ENCODE data around the gene GATAD2A. TPM values are rescaled to one million over a fixed set of nuclear protein-coding genes. Genes with fewer than 3 reads are reported as not detected.

Gene GATAD2A
- total and polyA plus RNA-seq, 9 of the 15 experiments (the other 6 are each of a cell fraction or from before 2014, with no cell fraction given), result 2.4 to 226 (median 44.2) TPM

DNA sequence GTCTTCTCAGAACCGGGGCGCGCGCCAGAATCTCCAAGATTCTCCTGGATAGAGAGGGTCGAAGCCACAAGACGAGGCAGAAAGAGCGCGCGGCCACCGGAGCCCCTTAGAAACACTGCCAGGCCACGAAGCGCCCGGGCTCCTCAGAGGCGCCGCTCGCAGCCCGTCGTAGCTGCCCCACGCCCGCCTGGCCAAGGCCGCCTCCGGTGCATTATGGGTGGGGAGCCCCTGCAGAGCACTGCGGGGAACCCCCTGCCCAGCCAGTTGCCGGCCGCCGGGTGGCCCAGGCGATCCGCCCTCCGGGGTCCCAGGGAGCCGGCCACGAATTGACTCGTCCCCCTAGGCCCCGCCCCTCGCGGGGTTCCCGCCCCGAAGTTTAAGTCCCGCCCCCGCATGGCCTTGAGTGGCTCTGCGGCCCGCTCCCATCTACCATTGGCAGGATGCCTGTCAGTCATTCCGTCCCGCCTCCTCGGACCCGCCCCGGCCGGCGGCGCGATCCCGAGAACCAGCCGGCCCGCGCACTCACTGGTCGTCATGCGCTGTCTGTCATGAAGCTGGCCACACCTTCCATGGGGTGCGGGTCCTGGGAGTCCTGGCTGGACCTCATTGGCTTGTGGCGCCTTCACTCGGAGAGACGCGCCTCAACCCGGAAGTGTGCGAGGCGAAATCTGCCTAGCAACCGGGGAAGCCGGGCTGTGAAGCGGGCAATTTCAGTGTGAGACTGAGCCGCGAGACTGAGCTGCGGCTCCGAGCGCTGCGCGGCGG is 20.2 kb upstream of the GATAD2A start (continued):
- TF ChIP-seq ZNF134 (CRISPR knock-in tag; conservative IDR thresholded peaks at IDR 0.05), result peak; percentile 41; the same call in 1 of the 2 replicates
- TF ChIP-seq, protein P1, sequence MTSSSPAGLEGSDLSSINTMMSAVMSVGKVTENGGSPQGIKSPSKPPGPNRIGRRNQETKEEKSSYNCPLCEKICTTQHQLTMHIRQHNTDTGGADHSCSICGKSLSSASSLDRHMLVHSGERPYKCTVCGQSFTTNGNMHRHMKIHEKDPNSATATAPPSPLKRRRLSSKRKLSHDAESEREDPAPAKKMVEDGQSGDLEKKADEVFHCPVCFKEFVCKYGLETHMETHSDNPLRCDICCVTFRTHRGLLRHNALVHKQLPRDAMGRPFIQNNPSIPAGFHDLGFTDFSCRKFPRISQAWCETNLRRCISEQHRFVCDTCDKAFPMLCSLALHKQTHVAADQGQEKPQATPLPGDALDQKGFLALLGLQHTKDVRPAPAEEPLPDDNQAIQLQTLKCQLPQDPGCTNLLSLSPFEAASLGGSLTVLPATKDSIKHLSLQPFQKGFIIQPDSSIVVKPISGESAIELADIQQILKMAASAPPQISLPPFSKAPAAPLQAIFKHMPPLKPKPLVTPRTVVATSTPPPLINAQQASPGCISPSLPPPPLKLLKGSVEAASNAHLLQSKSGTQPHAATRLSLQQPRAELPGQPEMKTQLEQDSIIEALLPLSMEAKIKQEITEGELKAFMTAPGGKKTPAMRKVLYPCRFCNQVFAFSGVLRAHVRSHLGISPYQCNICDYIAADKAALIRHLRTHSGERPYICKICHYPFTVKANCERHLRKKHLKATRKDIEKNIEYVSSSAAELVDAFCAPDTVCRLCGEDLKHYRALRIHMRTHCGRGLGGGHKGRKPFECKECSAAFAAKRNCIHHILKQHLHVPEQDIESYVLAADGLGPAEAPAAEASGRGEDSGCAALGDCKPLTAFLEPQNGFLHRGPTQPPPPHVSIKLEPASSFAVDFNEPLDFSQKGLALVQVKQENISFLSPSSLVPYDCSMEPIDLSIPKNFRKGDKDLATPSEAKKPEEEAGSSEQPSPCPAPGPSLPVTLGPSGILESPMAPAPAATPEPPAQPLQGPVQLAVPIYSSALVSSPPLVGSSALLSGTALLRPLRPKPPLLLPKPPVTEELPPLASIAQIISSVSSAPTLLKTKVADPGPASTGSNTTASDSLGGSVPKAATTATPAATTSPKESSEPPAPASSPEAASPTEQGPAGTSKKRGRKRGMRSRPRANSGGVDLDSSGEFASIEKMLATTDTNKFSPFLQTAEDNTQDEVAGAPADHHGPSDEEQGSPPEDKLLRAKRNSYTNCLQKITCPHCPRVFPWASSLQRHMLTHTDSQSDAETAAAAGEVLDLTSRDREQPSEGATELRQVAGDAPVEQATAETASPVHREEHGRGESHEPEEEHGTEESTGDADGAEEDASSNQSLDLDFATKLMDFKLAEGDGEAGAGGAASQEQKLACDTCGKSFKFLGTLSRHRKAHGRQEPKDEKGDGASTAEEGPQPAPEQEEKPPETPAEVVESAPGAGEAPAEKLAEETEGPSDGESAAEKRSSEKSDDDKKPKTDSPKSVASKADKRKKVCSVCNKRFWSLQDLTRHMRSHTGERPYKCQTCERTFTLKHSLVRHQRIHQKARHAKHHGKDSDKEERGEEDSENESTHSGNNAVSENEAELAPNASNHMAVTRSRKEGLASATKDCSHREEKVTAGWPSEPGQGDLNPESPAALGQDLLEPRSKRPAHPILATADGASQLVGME (CRISPR knock-in tag; IDR thresholded peaks at IDR 0.05), result peak; percentile 77; the same call in 1 of the 2 replicates
- no peak for TF ChIP-seq HEY1 (CRISPR knock-in tag; IDR thresholded peaks at IDR 0.05; ENCODE audit: borderline replicate concordance)
- no peak for TF ChIP-seq CAMTA2 (CRISPR knock-in tag; conservative IDR thresholded peaks at IDR 0.05)
- TF ChIP-seq, protein P2, sequence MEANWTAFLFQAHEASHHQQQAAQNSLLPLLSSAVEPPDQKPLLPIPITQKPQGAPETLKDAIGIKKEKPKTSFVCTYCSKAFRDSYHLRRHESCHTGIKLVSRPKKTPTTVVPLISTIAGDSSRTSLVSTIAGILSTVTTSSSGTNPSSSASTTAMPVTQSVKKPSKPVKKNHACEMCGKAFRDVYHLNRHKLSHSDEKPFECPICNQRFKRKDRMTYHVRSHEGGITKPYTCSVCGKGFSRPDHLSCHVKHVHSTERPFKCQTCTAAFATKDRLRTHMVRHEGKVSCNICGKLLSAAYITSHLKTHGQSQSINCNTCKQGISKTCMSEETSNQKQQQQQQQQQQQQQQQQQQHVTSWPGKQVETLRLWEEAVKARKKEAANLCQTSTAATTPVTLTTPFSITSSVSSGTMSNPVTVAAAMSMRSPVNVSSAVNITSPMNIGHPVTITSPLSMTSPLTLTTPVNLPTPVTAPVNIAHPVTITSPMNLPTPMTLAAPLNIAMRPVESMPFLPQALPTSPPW (CRISPR knock-in tag; IDR thresholded peaks at IDR 0.05), result peak; percentile 67
- TF ChIP-seq, protein P3, sequence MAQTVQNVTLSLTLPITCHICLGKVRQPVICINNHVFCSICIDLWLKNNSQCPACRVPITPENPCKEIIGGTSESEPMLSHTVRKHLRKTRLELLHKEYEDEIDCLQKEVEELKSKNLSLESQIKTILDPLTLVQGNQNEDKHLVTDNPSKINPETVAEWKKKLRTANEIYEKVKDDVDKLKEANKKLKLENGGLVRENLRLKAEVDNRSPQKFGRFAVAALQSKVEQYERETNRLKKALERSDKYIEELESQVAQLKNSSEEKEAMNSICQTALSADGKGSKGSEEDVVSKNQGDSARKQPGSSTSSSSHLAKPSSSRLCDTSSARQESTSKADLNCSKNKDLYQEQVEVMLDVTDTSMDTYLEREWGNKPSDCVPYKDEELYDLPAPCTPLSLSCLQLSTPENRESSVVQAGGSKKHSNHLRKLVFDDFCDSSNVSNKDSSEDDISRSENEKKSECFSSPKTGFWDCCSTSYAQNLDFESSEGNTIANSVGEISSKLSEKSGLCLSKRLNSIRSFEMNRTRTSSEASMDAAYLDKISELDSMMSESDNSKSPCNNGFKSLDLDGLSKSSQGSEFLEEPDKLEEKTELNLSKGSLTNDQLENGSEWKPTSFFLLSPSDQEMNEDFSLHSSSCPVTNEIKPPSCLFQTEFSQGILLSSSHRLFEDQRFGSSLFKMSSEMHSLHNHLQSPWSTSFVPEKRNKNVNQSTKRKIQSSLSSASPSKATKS (CRISPR knock-in tag; IDR thresholded peaks at IDR 0.05), result no peak
- TF ChIP-seq ZNF79 (CRISPR knock-in tag; IDR thresholded peaks at IDR 0.05; ENCODE audit: low read depth), result no peak
- no peak for TF ChIP-seq NFATC3 (IDR thresholded peaks at IDR 0.05)
- peak; percentile 88 for TF ChIP-seq CREM (IDR thresholded peaks at IDR 0.05; ENCODE audit: low read depth)
- TF ChIP-seq TFAM (CRISPR knock-in tag; conservative IDR thresholded peaks at IDR 0.05), result no peak
- peak; percentile 59 for TF ChIP-seq U2AF1 (optimal IDR thresholded peaks at IDR 0.05; ENCODE audit: low read depth, low read length)
- no peak for TF ChIP-seq RBM17 (IDR thresholded peaks at IDR 0.05; ENCODE audit: borderline replicate concordance, low read depth, low read length)
- TF ChIP-seq ZNF174 (CRISPR knock-in tag; IDR thresholded peaks at IDR 0.05), result no peak
- TF ChIP-seq PHB (CRISPR knock-in tag; IDR thresholded peaks at IDR 0.05), result no peak
- peak; percentile 89 for TF ChIP-seq POLR2A (conservative IDR thresholded peaks at IDR 0.05)
- no peak for TF ChIP-seq STAT5A (IDR thresholded peaks at IDR 0.05; ENCODE audit: borderline replicate concordance, low read length)
- TF ChIP-seq, protein P4, sequence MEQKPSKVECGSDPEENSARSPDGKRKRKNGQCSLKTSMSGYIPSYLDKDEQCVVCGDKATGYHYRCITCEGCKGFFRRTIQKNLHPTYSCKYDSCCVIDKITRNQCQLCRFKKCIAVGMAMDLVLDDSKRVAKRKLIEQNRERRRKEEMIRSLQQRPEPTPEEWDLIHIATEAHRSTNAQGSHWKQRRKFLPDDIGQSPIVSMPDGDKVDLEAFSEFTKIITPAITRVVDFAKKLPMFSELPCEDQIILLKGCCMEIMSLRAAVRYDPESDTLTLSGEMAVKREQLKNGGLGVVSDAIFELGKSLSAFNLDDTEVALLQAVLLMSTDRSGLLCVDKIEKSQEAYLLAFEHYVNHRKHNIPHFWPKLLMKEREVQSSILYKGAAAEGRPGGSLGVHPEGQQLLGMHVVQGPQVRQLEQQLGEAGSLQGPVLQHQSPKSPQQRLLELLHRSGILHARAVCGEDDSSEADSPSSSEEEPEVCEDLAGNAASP (IDR thresholded peaks at IDR 0.05), result no peak
- no peak for TF ChIP-seq ESRRA (IDR thresholded peaks at IDR 0.05; ENCODE audit: borderline replicate concordance, low read depth)
- peak; percentile 85 for TF ChIP-seq RFX1 (IDR thresholded peaks at IDR 0.05)
